PC-9 (cell line): ENCODE data around the gene LMO7. TPM values are rescaled to one million over a fixed set of nuclear protein-coding genes. Genes with fewer than 3 reads are reported as not detected.
A peak's percentile ranks its signal among the peaks of the same experiment; 100 is the strongest.
"Not testable (repeated sequence)": the region's sequence is repeated elsewhere in the genome, so short reads cannot be mapped to it uniquely, and the experiment has no call there.

ENCODE experiments used
- BruUV-seq: library from RNA; stranded (reverse); fragments of 400-500 nt; replicated peaks from 2 replicates; lab custom pipeline; 2021; lab: Mats Ljungman, UMichigan
- CTCF ChIA-PET: fragments of 300-600 bp; sonication (Branson Sonifier 250); formaldehyde crosslinking; loops from one replicate; lab custom pipeline; 2022; ENCODE audit warnings: antibody characterized with exemption; lab: Charles Lee
- POLR2A ChIA-PET: fragments of 300-600 bp; sonication (Branson Sonifier 250); formaldehyde crosslinking; loops from one replicate; lab custom pipeline; 2022; ENCODE audit warnings: antibody characterized with exemption; ENCODE audit not compliant: unreplicated experiment; lab: Charles Lee
- DNase-seq, 2 experiments: peaks; one replicate each; pipeline versions ENCODE4 v3.0.0 to v3.0.0-alpha.2; 2015 to 2022; ENCODE audit warnings: mixed read lengths in 1 of 2
- H2AFZ ChIP-seq: fragments of 200-600 bp; sonication (generic); 2 replicates; pipeline ENCODE4 v1.8.1; 2017; ENCODE audit warnings: antibody characterized with exemption
- H3F3A ChIP-seq: fragments of 200-600 bp; sonication (generic); 2 replicates; pipeline ENCODE4 v1.8.1; 2017; ENCODE audit warnings: antibody characterized with exemption, mild to moderate bottlenecking, low read depth; ENCODE audit not compliant: insufficient read depth
- H3K27ac ChIP-seq: fragments of 200-600 bp; sonication (generic); 2 replicates; pipeline ENCODE4 v1.6.1; 2016; ENCODE audit warnings: mixed run types
- H3K27me3 ChIP-seq: fragments of 200-600 bp; sonication (generic); 2 replicates; pipeline ENCODE4 v1.6.1; 2016; ENCODE audit warnings: low read depth, mixed run types; ENCODE audit not compliant: insufficient read depth
- H3K36me3 ChIP-seq: fragments of 200-600 bp; sonication (generic); 2 replicates; pipeline ENCODE4 v1.6.1; 2016; ENCODE audit warnings: low read depth, mixed run types
- H3K4me1 ChIP-seq: fragments of 200-600 bp; sonication (generic); replicated peaks from 2 replicates; pipeline ENCODE4 v1.6.1; 2016; ENCODE audit warnings: mixed run types; ENCODE audit not compliant: insufficient read depth
- H3K4me2 ChIP-seq: fragments of 200-600 bp; sonication (generic); 2 replicates; pipeline ENCODE4 v1.6.1; 2017; ENCODE audit warnings: mixed run types
- H3K4me3 ChIP-seq: fragments of 200-600 bp; sonication (generic); 2 replicates; pipeline ENCODE4 v1.6.1; 2016; ENCODE audit warnings: mixed run types
- H3K79me2 ChIP-seq: fragments of 200-600 bp; sonication (generic); 2 replicates; pipeline ENCODE4 v1.6.1; 2017; ENCODE audit warnings: low read depth, mixed run types
- H3K9me2 ChIP-seq: fragments of 200-600 bp; sonication (generic); 2 replicates; pipeline ENCODE4 v1.8.1; 2017; ENCODE audit warnings: mild to moderate bottlenecking; ENCODE audit not compliant: insufficient read depth
- H3K9me3 ChIP-seq: fragments of 200-600 bp; sonication (generic); 2 replicates; pipeline ENCODE4 v1.8.1; 2016; ENCODE audit warnings: low read depth; ENCODE audit not compliant: insufficient read depth
- H4K20me1 ChIP-seq: fragments of 200-600 bp; sonication (generic); 2 replicates; pipeline ENCODE4 v1.8.1; 2017; ENCODE audit not compliant: insufficient read depth
- CTCF ChIP-seq: fragments of 200-600 bp; sonication (generic); conservative IDR thresholded peaks from 2 replicates; pipeline ENCODE4 v1.6.1; 2017; ENCODE audit warnings: mixed run types, antibody characterized with exemption, mild to moderate bottlenecking, moderate library complexity
- EZH2 ChIP-seq: fragments of 200-600 bp; sonication (generic); IDR thresholded peaks from 2 replicates; pipeline ENCODE4 v1.8.0; 2017; ENCODE audit warnings: antibody characterized with exemption, low read depth
- intact Hi-C: fragments of 100-400 bp; cut with micrococcal nuclease; formaldehyde crosslinking; loops from one replicate; pipeline ENCODE4 v1.10.0; 2022; ENCODE audit not compliant: unreplicated experiment
- total RNA-seq: library from RNA; stranded (reverse); gene quantifications from 2 replicates; pipeline ENCODE4 v1.2.3, GENCODE V29; 2021

Gene LMO7
- total RNA-seq, 1 experiment from 2014 or later, result 93.0 TPM

DNA sequence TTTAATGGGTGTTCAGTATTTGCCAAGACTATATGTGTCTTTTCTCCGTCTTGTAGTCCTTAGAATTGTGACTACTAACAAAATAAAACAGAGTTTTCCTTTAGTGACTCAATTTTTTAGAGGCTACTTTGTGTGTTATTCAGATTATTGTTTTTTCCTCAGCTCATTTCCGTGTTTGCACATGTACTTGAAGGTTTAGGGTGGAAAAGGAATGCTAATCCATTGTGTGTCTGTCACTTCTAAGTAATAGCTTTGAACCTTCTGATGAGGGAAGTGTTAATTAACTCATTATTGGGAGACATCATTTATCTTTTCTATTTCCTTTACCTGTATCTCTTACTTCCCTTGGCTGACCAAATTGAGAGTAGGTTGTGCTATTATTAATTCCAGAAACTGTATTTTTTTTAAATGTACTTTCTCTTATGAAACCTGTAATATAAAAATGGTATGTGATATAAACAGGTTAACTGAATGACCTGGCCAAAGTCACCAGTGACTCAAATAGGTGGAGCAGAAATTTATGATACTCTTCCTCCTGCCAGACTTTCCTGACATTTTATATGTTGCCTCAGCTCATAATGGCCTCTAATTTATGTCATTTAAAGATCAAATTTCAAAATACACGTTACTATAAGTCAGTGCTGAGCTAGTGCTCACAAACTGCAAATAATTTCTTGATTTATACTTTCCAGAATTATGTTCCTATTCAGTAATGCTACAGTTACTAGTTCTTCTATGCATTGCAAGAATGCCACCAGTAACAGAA is 88.8 kb downstream of the LMO7 start:
- CTCF ChIA-PET, result interaction anchor here (0.9 kb wide), 1 partner anchor 36 kb away, joined by 3 read pairs; no protein-coding TSS in a partner anchor
- peak in 1 of 2 experiments; percentile 82 for DNase-seq
- Histone ChIP-seq H3K9me3 (no peaks in the 10 kb centered on the region), H4K20me1 (no peaks in the 10 kb centered on the region), H3K4me3 (peak overlapping the region; percentile 25; the same call in 1 of the 2 replicates), H3K9me2 (no peaks in the 10 kb centered on the region), H3K79me2 (no peaks in the 10 kb centered on the region), H3K36me3 (no peaks in the 10 kb centered on the region), H3K4me2 (peak overlapping the region; percentile 63), H3K27ac (peak overlapping the region; percentile 94), H3K4me1 (peaks cover 37% of the 10 kb centered on the region), H2AFZ (no peak overlapping the region), H3F3A (peaks cover 33% of the 10 kb centered on the region), H3K27me3 (no peaks in the 10 kb centered on the region)
- TF ChIP-seq CTCF (no peak), EZH2 (no peak)
- intact Hi-C loops, result loop anchor here (1.0 to 2.0 kb wide), 3 partner anchors 20 to 64 kb away; no protein-coding TSS in a partner anchor
- POLR2A ChIA-PET, result interaction anchor here (0.6 to 0.9 kb wide), 6 partner anchors 9 to 111 kb away, joined by 3 to 14 read pairs (median 6); no protein-coding TSS in a partner anchor
- BruUV-seq, result no TSS peak

DNA sequence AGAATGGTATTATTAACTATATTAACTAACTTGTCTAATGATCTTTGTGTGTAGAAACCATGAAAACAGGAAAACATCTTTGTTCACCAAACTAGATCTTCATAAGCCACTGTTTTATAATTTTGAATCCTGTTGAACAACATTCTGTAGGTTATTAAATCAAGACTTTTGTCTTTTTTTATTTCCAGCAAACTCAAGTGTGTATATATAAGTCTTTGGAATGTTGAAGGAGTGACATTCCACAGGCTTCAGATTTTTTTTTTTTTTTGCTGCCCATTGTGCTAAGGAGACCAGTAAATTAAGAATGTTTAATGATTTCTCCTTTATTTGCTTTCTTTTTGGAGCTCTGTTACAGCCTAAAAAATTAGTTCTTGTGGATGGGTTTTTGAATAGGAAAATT is 89.6 kb downstream of the LMO7 start:
- Histone ChIP-seq H2AFZ (no peak overlapping the region), H3K36me3 (no peaks in the 10 kb centered on the region), H3K27ac (peak overlapping the region; percentile 94), H3K9me3 (no peaks in the 10 kb centered on the region), H3K27me3 (no peaks in the 10 kb centered on the region), H3K4me3 (peak overlapping the region; percentile 25; the same call in 1 of the 2 replicates), H4K20me1 (no peaks in the 10 kb centered on the region), H3K4me2 (peak overlapping the region; percentile 63), H3F3A (peaks cover 33% of the 10 kb centered on the region), H3K9me2 (no peaks in the 10 kb centered on the region), H3K4me1 (peaks cover 37% of the 10 kb centered on the region), H3K79me2 (no peaks in the 10 kb centered on the region)
- intact Hi-C loops, result loop anchor here (1.0 to 2.0 kb wide), 3 partner anchors 20 to 63 kb away; no protein-coding TSS in a partner anchor
- TF ChIP-seq CTCF (no peak), EZH2 (no peak)
- peak in 1 of 2 experiments; percentile 86 for DNase-seq
- CTCF ChIA-PET, result interaction anchor here (0.9 kb wide), 1 partner anchor 35 kb away, joined by 3 read pairs; no protein-coding TSS in a partner anchor
- POLR2A ChIA-PET, result interaction anchor here (0.6 to 0.8 kb wide), 4 partner anchors 9 to 59 kb away, joined by 3 to 30 read pairs (median 5); no protein-coding TSS in a partner anchor
- BruUV-seq, result no TSS peak

GRCh38 chr13:75726306-75726705 is 90.2 kb downstream of the LMO7 start:
- BruUV-seq, result no TSS peak
- Histone ChIP-seq H3K27me3 (no peaks in the 10 kb centered on the region), H3K9me2 (no peaks in the 10 kb centered on the region), H2AFZ (no peak overlapping the region), H3K4me1 (peaks cover 37% of the 10 kb centered on the region), H3K4me3 (no peak overlapping the region), H3K79me2 (no peaks in the 10 kb centered on the region), H3K27ac (peak overlapping the region; percentile 94), H4K20me1 (no peaks in the 10 kb centered on the region), H3K4me2 (peak overlapping the region; percentile 63), H3F3A (peaks cover 33% of the 10 kb centered on the region), H3K9me3 (no peaks in the 10 kb centered on the region), H3K36me3 (no peaks in the 10 kb centered on the region)
- ChIA-PET CTCF (no interaction called here), POLR2A (interaction anchor here (0.7 to 0.8 kb wide), 2 partner anchors 9 to 35 kb away, joined by 4 to 30 read pairs; no protein-coding TSS in a partner anchor)
- DNase-seq, result no peak
- intact Hi-C loops, result no loop called here
- TF ChIP-seq EZH2, result no peak
- TF ChIP-seq CTCF, result no peak

GRCh38 chr13:75733113-75733512 is 97.0 kb downstream of the LMO7 start:
- H2AFZ ChIP-seq, H3K4me3 ChIP-seq, BruUV-seq, H3K79me2 ChIP-seq, H3K4me1 ChIP-seq, intact Hi-C loops, POLR2A ChIA-PET, CTCF ChIA-PET, H3K9me3 ChIP-seq, H4K20me1 ChIP-seq, DNase-seq, H3F3A ChIP-seq, H3K36me3 ChIP-seq, H3K9me2 ChIP-seq, H3K4me2 ChIP-seq, H3K27me3 ChIP-seq, H3K27ac ChIP-seq: not testable (repeated sequence)
